Osteoblast (primary cell): ENCODE data around the gene CALCOCO2. TPM values are rescaled to one million over a fixed set of nuclear protein-coding genes. Genes with fewer than 3 reads are reported as not detected.

Source experiments
- DNase-seq: peaks from one replicate; pipeline ENCODE4 v3.0.0; 2011; ENCODE audit warnings: low spot score, mixed read lengths; ENCODE audit not compliant: insufficient read length; ENCODE audit errors: missing footprints
- H2AFZ ChIP-seq: 2 replicates; pipeline ENCODE4 v1.6.0; 2011; ENCODE audit warnings: mild to moderate bottlenecking, low read length
- H3K27ac ChIP-seq: 2 replicates; pipeline ENCODE4 v1.5.1; 2011; ENCODE audit warnings: mild to moderate bottlenecking, low read depth, low read length, moderate library complexity
- H3K27me3 ChIP-seq: 2 replicates; pipeline ENCODE4 v1.6.0; 2012; ENCODE audit warnings: mild to moderate bottlenecking, control low read depth, inconsistent platforms, low read length, moderate library complexity; ENCODE audit not compliant: insufficient read depth
- H3K36me3 ChIP-seq: 2 replicates; pipeline ENCODE4 v1.5.1; 2011; ENCODE audit warnings: mild to moderate bottlenecking, low read length, control low read depth, moderate library complexity; ENCODE audit not compliant: insufficient read depth
- H3K4me1 ChIP-seq: 2 replicates; pipeline ENCODE4 v1.5.1; 2011; ENCODE audit warnings: mild to moderate bottlenecking, low read length, control low read depth, moderate library complexity; ENCODE audit not compliant: insufficient read depth
- H3K4me2 ChIP-seq: 2 replicates; pipeline ENCODE4 v1.6.0; 2011; ENCODE audit warnings: mild to moderate bottlenecking, low read length; ENCODE audit not compliant: insufficient read depth
- H3K4me3 ChIP-seq: fragments of 200-600 bp; sonication (generic); 3 replicates; pipeline ENCODE4 v1.5.1; 2012; ENCODE audit warnings: mild to moderate bottlenecking, low read length, inconsistent platforms; ENCODE audit not compliant: insufficient read depth
- H3K79me2 ChIP-seq: 2 replicates; pipeline ENCODE4 v1.6.0; 2012; ENCODE audit warnings: mild to moderate bottlenecking, low read length, control low read depth, inconsistent platforms; ENCODE audit not compliant: insufficient read depth
- H3K9me3 ChIP-seq: 2 replicates; pipeline ENCODE4 v1.5.1; 2011; ENCODE audit warnings: low read depth, low read length, control low read depth
- H4K20me1 ChIP-seq: 2 replicates; pipeline ENCODE4 v1.6.0; 2012; ENCODE audit warnings: mild to moderate bottlenecking, low read length, control low read depth; ENCODE audit not compliant: insufficient read depth
- total RNA-seq: library from RNA; depleted of rRNA; stranded (reverse); fragments of >200 nt; gene quantifications from 2 replicates; pipeline ENCODE4 v1.2.3, GENCODE V29; 2012
- TF ChIP-seq, protein P1 (sequence below): IDR thresholded peaks from 2 replicates; pipeline ENCODE4 v1.5.1; 2011; ENCODE audit warnings: mild to moderate bottlenecking, low read depth, low read length, moderate library complexity; ENCODE audit errors: extremely low read depth

The CALCOCO2 gene
- total RNA-seq, 1 donor, result 105 TPM

DNA sequence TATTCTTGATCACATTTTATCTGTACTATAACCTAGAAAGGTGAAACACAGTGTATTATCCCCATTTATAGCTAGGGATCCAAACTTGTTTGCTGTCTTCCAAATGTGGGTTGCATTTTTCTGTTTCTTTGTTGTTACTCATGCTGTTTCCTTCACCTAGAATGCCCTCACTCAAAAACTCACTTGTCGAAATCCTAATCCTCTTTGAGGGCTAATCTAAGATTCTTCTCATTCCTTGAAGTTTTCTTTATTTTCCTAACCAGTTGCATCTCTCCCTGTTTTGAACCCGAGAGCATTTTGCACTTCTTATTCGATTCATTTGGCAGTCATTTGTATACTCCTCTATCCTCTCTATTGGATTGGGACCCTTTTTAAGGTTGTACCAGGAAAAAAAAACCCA is 9.6 kb downstream of the CALCOCO2 start:
- peaks cover 37% of the 10 kb centered on the region for H3K4me1 ChIP-seq
- peaks cover 19% of the 10 kb centered on the region for H3K36me3 ChIP-seq
- H3K27ac ChIP-seq, result peak overlapping the region; percentile 59
- peak overlapping the region; percentile 78 for H3K4me2 ChIP-seq
- peaks cover 3% of the 10 kb centered on the region for H4K20me1 ChIP-seq
- H3K4me3 ChIP-seq, result no peak overlapping the region
- TF ChIP-seq, protein P1, sequence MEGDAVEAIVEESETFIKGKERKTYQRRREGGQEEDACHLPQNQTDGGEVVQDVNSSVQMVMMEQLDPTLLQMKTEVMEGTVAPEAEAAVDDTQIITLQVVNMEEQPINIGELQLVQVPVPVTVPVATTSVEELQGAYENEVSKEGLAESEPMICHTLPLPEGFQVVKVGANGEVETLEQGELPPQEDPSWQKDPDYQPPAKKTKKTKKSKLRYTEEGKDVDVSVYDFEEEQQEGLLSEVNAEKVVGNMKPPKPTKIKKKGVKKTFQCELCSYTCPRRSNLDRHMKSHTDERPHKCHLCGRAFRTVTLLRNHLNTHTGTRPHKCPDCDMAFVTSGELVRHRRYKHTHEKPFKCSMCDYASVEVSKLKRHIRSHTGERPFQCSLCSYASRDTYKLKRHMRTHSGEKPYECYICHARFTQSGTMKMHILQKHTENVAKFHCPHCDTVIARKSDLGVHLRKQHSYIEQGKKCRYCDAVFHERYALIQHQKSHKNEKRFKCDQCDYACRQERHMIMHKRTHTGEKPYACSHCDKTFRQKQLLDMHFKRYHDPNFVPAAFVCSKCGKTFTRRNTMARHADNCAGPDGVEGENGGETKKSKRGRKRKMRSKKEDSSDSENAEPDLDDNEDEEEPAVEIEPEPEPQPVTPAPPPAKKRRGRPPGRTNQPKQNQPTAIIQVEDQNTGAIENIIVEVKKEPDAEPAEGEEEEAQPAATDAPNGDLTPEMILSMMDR, result no peak
- H2AFZ ChIP-seq, result peak overlapping the region; percentile 3
- H3K79me2 ChIP-seq, result peaks cover 47% of the 10 kb centered on the region
- DNase-seq, result no peak
- H3K27me3 ChIP-seq, result no peaks in the 10 kb centered on the region
- no peaks in the 10 kb centered on the region for H3K9me3 ChIP-seq

DNA sequence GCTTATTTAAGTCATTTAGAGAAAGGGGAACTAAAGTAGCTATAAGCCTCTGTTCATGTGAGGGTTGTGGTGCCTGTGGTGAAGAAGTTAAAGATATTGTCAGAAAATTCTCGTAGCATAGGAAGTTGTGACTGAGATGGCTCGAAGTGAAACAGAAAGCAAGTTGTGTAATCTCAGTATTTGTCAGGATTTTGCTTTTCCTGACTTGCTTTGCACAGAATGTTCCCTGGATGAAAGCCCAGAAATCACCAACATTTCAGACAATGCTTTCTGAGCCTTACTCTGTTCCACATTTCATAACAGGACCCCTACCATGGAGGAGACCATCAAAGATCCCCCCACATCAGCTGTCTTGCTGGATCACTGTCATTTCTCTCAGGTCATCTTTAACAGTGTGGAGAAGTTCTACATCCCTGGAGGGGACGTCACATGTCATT is 10.6 kb downstream of the CALCOCO2 start:
- Histone ChIP-seq H4K20me1 (peaks cover 3% of the 10 kb centered on the region), H2AFZ (peak overlapping the region; percentile 10), H3K79me2 (peaks cover 40% of the 10 kb centered on the region), H3K4me3 (peak overlapping the region; percentile 58), H3K27ac (peak overlapping the region; percentile 59), H3K4me1 (peaks cover 37% of the 10 kb centered on the region), H3K4me2 (peak overlapping the region; percentile 78), H3K36me3 (peaks cover 23% of the 10 kb centered on the region), H3K27me3 (no peaks in the 10 kb centered on the region), H3K9me3 (no peaks in the 10 kb centered on the region)
- DNase-seq, result no peak
- TF ChIP-seq, protein P1, result no peak

DNA sequence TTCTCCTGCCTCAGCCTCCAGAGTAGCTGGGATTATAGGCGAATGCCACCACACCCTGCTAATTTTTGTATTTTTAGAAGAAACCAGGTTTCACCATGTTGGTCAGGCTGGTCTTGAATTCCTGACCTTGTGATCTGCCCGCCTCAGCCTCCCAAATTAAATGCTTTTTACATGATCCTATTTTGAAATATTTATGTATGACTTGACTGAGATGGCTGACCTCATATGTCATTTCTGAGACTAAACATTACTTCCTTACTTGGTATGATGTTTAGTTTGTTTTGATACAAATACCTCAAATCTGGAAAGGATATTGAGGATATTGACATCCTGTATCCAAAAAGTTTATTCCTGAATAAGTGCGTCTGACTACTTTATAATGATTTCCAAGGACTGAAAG is 11.9 kb downstream of the CALCOCO2 start:
- Histone ChIP-seq H4K20me1 (peaks cover 3% of the 10 kb centered on the region), H3K79me2 (peaks cover 28% of the 10 kb centered on the region), H3K4me1 (peaks cover 37% of the 10 kb centered on the region), H2AFZ (no peak overlapping the region), H3K4me3 (no peak overlapping the region), H3K27me3 (no peaks in the 10 kb centered on the region), H3K36me3 (peaks cover 29% of the 10 kb centered on the region), H3K9me3 (no peaks in the 10 kb centered on the region), H3K4me2 (no peak overlapping the region), H3K27ac (peak overlapping the region; percentile 19)
- TF ChIP-seq, protein P1, result no peak
- DNase-seq, result no peak

- H3K9me3 ChIP-seq, result no peaks in the 10 kb centered on the region
- TF ChIP-seq, protein P1, result no peak
- H3K4me3 ChIP-seq, result no peak overlapping the region
- H3K79me2 ChIP-seq, result peaks cover 22% of the 10 kb centered on the region
- no peak for DNase-seq
- H3K4me2 ChIP-seq, result no peak overlapping the region
- peak overlapping the region; percentile 19 for H3K27ac ChIP-seq
- H4K20me1 ChIP-seq, result peaks cover 3% of the 10 kb centered on the region
- H3K4me1 ChIP-seq, result peaks cover 37% of the 10 kb centered on the region
- H3K36me3 ChIP-seq, result peaks cover 33% of the 10 kb centered on the region
- H3K27me3 ChIP-seq, result no peaks in the 10 kb centered on the region
- H2AFZ ChIP-seq, result no peak overlapping the region
Observed at GRCh38 chr17:48843187-48843900, 12.5 kb downstream of the CALCOCO2 start.
